WTC11 (cell line): ENCODE results near the gene TMEM134. TPM values are rescaled to one million over a fixed set of nuclear protein-coding genes. Genes with fewer than 3 reads are reported as not detected.
A peak's percentile ranks its signal among the peaks of the same experiment; 100 is the strongest.

Experiments used
- ATF6 ChIP-seq: sonication (generic); formaldehyde crosslinking; IDR thresholded peaks from 2 replicates; pipeline ENCODE4 v1.8.1; 2023; ENCODE audit warnings: mild to moderate bottlenecking, missing genetic modification reagents
- CREB1 ChIP-seq: sonication (generic); formaldehyde crosslinking; IDR thresholded peaks from 2 replicates; pipeline ENCODE4 v1.8.0; 2023; ENCODE audit warnings: mild to moderate bottlenecking, missing genetic modification reagents
- CTCF ChIP-seq: fragments of 200-600 bp; IDR thresholded peaks from 2 replicates; pipeline ENCODE4 v1.8.0; 2022; ENCODE audit warnings: antibody characterized with exemption
- E2F1 ChIP-seq: sonication (generic); formaldehyde crosslinking; IDR thresholded peaks from 2 replicates; pipeline ENCODE4 v1.8.0; 2022; ENCODE audit warnings: mild to moderate bottlenecking, missing genetic modification reagents
- ESRRA ChIP-seq: sonication (generic); formaldehyde crosslinking; IDR thresholded peaks from 2 replicates; pipeline ENCODE4 v1.8.1; 2022; ENCODE audit warnings: mild to moderate bottlenecking, missing genetic modification reagents, borderline replicate concordance
- FOXJ3 ChIP-seq: sonication (generic); formaldehyde crosslinking; IDR thresholded peaks from 2 replicates; pipeline ENCODE4 v1.9.0; 2021; ENCODE audit warnings: missing genetic modification reagents, mild to moderate bottlenecking, borderline replicate concordance
- GRHL2 ChIP-seq: fragments of 250-450 bp; sonication (Bioruptor Pico); IDR thresholded peaks from 2 replicates; pipeline ENCODE4 v1.8.0; 2022; ENCODE audit warnings: mild to moderate bottlenecking, moderate library complexity; ENCODE audit not compliant: insufficient replicate concordance, severe bottlenecking
- IRF2 ChIP-seq: sonication (generic); formaldehyde crosslinking; IDR thresholded peaks from 2 replicates; pipeline ENCODE4 v1.8.0; 2022; ENCODE audit warnings: low read depth, missing genetic modification reagents, borderline replicate concordance
- JUN ChIP-seq: sonication (generic); formaldehyde crosslinking; IDR thresholded peaks from 2 replicates; pipeline ENCODE4 v1.8.0; 2023; ENCODE audit warnings: mild to moderate bottlenecking, missing genetic modification reagents
- OVOL2 ChIP-seq: fragments of 250-450 bp; sonication (Bioruptor Pico); IDR thresholded peaks from 2 replicates; pipeline ENCODE4 v1.9.0; 2021; ENCODE audit warnings: mild to moderate bottlenecking, borderline replicate concordance
- PRRX2 ChIP-seq: fragments of 250-450 bp; sonication (Bioruptor Pico); IDR thresholded peaks from 2 replicates; pipeline ENCODE4 v1.8.0; 2021; ENCODE audit warnings: mild to moderate bottlenecking
- RELA ChIP-seq: sonication (generic); formaldehyde crosslinking; IDR thresholded peaks from 2 replicates; pipeline ENCODE4 v1.8.1; 2022; ENCODE audit warnings: missing genetic modification reagents, mild to moderate bottlenecking, borderline replicate concordance
- SOX15 ChIP-seq: fragments of 250-450 bp; sonication (Bioruptor Pico); IDR thresholded peaks from 2 replicates; pipeline ENCODE4 v1.9.0; 2021; ENCODE audit warnings: mild to moderate bottlenecking
- ZNF219 ChIP-seq: sonication (generic); formaldehyde crosslinking; IDR thresholded peaks from 2 replicates; pipeline ENCODE4 v1.8.0; 2023; ENCODE audit warnings: missing genetic modification reagents, mild to moderate bottlenecking, borderline replicate concordance
- ZNF232 ChIP-seq: sonication (generic); formaldehyde crosslinking; IDR thresholded peaks from 2 replicates; pipeline ENCODE4 v1.8.0; 2022; ENCODE audit warnings: mild to moderate bottlenecking, missing genetic modification reagents
- ZNF263 ChIP-seq: sonication (generic); formaldehyde crosslinking; IDR thresholded peaks from 2 replicates; pipeline ENCODE4 v1.8.1; 2022; ENCODE audit warnings: low read depth, mild to moderate bottlenecking, moderate library complexity, missing genetic modification reagents
- ZNF532 ChIP-seq: fragments of 250-450 bp; sonication (Bioruptor Pico); IDR thresholded peaks from 2 replicates; pipeline ENCODE4 v1.9.0; 2021; ENCODE audit warnings: mild to moderate bottlenecking, borderline replicate concordance
- total RNA-seq: library from RNA; stranded (reverse); gene quantifications from 3 replicates; pipeline ENCODE4 v1.2.3, GENCODE V29; 2021
- TF ChIP-seq, protein P1 (sequence below): sonication (generic); formaldehyde crosslinking; IDR thresholded peaks from 2 replicates; pipeline ENCODE4 v1.8.1; 2022; ENCODE audit warnings: mild to moderate bottlenecking, moderate library complexity, missing genetic modification reagents
- TF ChIP-seq, protein P2 (sequence below): sonication (generic); formaldehyde crosslinking; IDR thresholded peaks from 2 replicates; pipeline ENCODE4 v1.8.0; 2022; ENCODE audit warnings: mild to moderate bottlenecking, missing genetic modification reagents
- TF ChIP-seq, protein P3 (sequence below): fragments of 250-450 bp; sonication (Bioruptor Pico); IDR thresholded peaks from 2 replicates; pipeline ENCODE4 v1.9.0; 2021; ENCODE audit warnings: moderate library complexity, mild to moderate bottlenecking, inconsistent platforms, borderline replicate concordance
- TF ChIP-seq, protein P4 (sequence below): sonication (generic); formaldehyde crosslinking; IDR thresholded peaks from 2 replicates; pipeline ENCODE4 v1.8.1; 2023; ENCODE audit warnings: mild to moderate bottlenecking, moderate library complexity, missing genetic modification reagents
- TF ChIP-seq, protein P5 (sequence below): sonication (generic); formaldehyde crosslinking; IDR thresholded peaks from 2 replicates; pipeline ENCODE4 v1.8.0; 2023; ENCODE audit warnings: missing genetic modification reagents
- TF ChIP-seq, protein P6 (sequence below): fragments of 250-450 bp; sonication (Bioruptor Pico); IDR thresholded peaks from 2 replicates; pipeline ENCODE4 v1.9.0; 2021; ENCODE audit warnings: mild to moderate bottlenecking

Gene TMEM134
- total RNA-seq, 1 experiment from 2014 or later = 55.6 TPM

DNA sequence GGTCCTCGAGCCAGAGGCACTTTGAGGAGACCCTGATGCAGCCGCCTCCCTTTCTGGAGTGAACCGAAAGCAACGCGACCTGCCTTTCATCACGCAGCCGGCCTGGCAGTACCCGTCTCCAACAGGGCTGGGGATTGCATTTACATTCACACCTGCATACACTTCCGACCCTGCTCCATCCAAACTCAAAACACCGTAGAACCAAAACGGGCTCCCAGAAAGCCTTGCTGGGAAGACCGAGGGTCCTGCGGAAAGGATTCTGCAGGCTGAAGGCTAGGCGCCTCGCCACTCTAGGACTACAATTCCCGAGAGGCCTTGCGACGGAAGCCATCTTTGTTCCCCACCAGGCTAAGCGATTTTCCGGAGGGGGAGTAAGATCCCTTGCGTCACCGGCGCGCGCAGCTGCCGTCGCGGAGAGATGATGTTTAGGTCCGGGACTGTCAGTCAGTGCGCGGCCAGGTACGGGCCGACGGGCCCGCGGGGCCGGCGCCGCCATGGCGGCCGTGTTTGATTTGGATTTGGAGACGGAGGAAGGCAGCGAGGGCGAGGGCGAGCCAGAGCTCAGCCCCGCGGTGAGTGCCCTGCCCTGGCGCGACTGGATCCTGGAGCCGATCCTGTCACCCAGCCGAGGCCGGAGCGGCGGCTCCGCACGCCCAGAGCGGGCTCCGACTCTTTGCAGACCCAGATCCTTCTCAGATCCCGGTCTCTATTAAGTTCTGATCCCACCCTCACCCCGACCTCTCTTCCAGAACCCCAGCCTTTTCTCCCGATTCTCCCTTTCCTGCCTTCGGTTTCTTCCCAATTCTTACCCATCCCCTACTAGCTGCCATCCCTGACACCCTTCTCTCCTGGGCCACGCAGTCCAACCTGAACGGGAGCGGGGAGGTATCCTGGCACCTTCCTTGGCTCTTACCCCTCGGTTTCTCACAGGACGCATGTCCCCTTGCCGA is 40.7 kb downstream of the TMEM134 start, which contains the start of gene RPS6KB2 (continued):
- TF ChIP-seq, protein P1, sequence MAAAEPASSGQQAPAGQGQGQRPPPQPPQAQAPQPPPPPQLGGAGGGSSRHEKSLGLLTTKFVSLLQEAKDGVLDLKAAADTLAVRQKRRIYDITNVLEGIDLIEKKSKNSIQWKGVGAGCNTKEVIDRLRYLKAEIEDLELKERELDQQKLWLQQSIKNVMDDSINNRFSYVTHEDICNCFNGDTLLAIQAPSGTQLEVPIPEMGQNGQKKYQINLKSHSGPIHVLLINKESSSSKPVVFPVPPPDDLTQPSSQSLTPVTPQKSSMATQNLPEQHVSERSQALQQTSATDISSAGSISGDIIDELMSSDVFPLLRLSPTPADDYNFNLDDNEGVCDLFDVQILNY (CRISPR knock-in tag) = peak; percentile 41; the same call in 1 of the 2 replicates
- TF ChIP-seq, protein P2, sequence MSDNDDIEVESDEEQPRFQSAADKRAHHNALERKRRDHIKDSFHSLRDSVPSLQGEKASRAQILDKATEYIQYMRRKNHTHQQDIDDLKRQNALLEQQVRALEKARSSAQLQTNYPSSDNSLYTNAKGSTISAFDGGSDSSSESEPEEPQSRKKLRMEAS (CRISPR knock-in tag) = no peak; the same call in none of the 2 replicates
- TF ChIP-seq SOX15 (CRISPR knock-in tag) (no peak), ESRRA (CRISPR knock-in tag) (no peak), OVOL2 (CRISPR knock-in tag) (no peak), FOXJ3 (no peak), JUN (CRISPR knock-in tag) (no peak), RELA (no peak), E2F1 (no peak), IRF2 (no peak), ZNF532 (CRISPR knock-in tag) (no peak), CTCF (no peak), GRHL2 (CRISPR knock-in tag) (no peak), ATF6 (CRISPR knock-in tag) (no peak), CREB1 (CRISPR knock-in tag) (peak; percentile 92), ZNF263 (CRISPR knock-in tag) (no peak), ZNF232 (CRISPR knock-in tag) (0 out of 2 replicates have a peak, but pooled peaks have one; percentile 52), ZNF219 (no peak), PRRX2 (CRISPR knock-in tag) (no peak)
- TF ChIP-seq, protein P3, sequence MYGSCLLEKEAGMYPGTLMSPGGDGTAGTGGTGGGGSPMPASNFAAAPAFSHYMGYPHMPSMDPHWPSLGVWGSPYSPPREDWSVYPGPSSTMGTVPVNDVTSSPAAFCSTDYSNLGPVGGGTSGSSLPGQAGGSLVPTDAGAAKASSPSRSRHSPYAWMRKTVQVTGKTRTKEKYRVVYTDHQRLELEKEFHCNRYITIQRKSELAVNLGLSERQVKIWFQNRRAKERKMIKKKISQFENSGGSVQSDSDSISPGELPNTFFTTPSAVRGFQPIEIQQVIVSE (CRISPR knock-in tag) = no peak
- TF ChIP-seq, protein P4, sequence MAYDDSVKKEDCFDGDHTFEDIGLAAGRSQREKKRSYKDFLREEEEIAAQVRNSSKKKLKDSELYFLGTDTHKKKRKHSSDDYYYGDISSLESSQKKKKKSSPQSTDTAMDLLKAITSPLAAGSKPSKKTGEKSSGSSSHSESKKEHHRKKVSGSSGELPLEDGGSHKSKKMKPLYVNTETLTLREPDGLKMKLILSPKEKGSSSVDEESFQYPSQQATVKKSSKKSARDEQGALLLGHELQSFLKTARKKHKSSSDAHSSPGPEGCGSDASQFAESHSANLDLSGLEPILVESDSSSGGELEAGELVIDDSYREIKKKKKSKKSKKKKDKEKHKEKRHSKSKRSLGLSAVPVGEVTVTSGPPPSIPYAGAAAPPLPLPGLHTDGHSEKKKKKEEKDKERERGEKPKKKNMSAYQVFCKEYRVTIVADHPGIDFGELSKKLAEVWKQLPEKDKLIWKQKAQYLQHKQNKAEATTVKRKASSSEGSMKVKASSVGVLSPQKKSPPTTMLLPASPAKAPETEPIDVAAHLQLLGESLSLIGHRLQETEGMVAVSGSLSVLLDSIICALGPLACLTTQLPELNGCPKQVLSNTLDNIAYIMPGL (CRISPR knock-in tag) = peak; percentile 85; the same call in 1 of the 2 replicates
- TF ChIP-seq, protein P5, sequence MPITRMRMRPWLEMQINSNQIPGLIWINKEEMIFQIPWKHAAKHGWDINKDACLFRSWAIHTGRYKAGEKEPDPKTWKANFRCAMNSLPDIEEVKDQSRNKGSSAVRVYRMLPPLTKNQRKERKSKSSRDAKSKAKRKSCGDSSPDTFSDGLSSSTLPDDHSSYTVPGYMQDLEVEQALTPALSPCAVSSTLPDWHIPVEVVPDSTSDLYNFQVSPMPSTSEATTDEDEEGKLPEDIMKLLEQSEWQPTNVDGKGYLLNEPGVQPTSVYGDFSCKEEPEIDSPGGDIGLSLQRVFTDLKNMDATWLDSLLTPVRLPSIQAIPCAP = no peak; the same call in 1 of the 2 replicates
- TF ChIP-seq, protein P6, sequence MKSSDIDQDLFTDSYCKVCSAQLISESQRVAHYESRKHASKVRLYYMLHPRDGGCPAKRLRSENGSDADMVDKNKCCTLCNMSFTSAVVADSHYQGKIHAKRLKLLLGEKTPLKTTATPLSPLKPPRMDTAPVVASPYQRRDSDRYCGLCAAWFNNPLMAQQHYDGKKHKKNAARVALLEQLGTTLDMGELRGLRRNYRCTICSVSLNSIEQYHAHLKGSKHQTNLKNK (CRISPR knock-in tag) = no peak
